ENCODE measurements around the gene NAP1L1. TPM values are rescaled to one million over a fixed set of nuclear protein-coding genes. Genes with fewer than 3 reads are reported as not detected.

The NAP1L1 gene
- total and polyA plus RNA-seq, 2 experiments from 2014 or later, result 658 to 996 TPM

DNA sequence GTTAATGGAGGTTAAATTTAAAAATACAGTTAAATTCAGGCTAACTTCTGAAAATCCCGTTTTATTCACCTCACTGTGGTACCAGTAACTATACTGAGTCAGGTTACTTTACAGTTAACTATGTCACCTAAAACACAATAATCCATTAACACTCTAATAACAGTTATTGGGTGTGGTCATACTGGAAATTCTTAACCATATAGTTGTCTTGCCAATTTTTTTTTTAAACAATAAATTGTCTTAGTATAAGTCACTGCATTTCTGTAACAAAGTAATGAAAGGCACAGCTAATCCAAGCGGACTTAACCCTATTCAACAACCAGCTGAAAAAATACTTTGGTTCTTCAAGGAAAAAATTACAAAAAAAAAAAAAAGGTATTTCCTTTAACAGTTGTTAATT is 36.7 kb downstream of the NAP1L1 start:
- H3K4me1 Mint-ChIP-seq, result no peaks in the 10 kb centered on the region; the same call in 2 of the 3 replicates
- H4K20me1 ChIP-seq (replicated peaks; ENCODE audit: insufficient read depth), result peaks cover 3% of the 10 kb centered on the region; the same call in 1 of the 2 replicates
- no peak for ATAC-seq
- no peaks in the 10 kb centered on the region for H3K9me2 ChIP-seq (ENCODE audit: insufficient read depth)
- no peaks in the 10 kb centered on the region for H3K9me3 Mint-ChIP-seq
- no peaks in the 10 kb centered on the region for H3K4me1 ChIP-seq (ENCODE audit: insufficient read depth)
- no peak overlapping the region for H3K27ac Mint-ChIP-seq
- 0 out of 2 replicates have a peak, but pooled peaks cover 2% of the 10 kb centered on the region for H3K79me2 ChIP-seq (replicated peaks; ENCODE audit: insufficient read depth)
- TF ChIP-seq JUNB (IDR thresholded peaks at IDR 0.05; ENCODE audit: unreplicated experiment) (no peak), ZNF331 (CRISPR knock-in tag; IDR thresholded peaks at IDR 0.05; ENCODE audit: low read depth) (no peak), EZH2 (IDR thresholded peaks at IDR 0.05; ENCODE audit: low read depth, unreplicated experiment) (no peak), ZNF114 (CRISPR knock-in tag; IDR thresholded peaks at IDR 0.05) (no peak), NANOG (IDR thresholded peaks at IDR 0.05; ENCODE audit: borderline replicate concordance) (no peak), EZH2phosphoT487 (IDR thresholded peaks at IDR 0.05; ENCODE audit: unreplicated experiment) (no peak), STAT1 (IDR thresholded peaks at IDR 0.05; ENCODE audit: unreplicated experiment) (no peak), POLR2AphosphoS5 (IDR thresholded peaks at IDR 0.05; ENCODE audit: low read depth) (no peak)
- TF ChIP-seq, protein P1, sequence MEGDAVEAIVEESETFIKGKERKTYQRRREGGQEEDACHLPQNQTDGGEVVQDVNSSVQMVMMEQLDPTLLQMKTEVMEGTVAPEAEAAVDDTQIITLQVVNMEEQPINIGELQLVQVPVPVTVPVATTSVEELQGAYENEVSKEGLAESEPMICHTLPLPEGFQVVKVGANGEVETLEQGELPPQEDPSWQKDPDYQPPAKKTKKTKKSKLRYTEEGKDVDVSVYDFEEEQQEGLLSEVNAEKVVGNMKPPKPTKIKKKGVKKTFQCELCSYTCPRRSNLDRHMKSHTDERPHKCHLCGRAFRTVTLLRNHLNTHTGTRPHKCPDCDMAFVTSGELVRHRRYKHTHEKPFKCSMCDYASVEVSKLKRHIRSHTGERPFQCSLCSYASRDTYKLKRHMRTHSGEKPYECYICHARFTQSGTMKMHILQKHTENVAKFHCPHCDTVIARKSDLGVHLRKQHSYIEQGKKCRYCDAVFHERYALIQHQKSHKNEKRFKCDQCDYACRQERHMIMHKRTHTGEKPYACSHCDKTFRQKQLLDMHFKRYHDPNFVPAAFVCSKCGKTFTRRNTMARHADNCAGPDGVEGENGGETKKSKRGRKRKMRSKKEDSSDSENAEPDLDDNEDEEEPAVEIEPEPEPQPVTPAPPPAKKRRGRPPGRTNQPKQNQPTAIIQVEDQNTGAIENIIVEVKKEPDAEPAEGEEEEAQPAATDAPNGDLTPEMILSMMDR (conservative IDR thresholded peaks at IDR 0.05; ENCODE audit: low read depth in 2 of 2), result no peak
- TF ChIP-seq, protein P2, sequence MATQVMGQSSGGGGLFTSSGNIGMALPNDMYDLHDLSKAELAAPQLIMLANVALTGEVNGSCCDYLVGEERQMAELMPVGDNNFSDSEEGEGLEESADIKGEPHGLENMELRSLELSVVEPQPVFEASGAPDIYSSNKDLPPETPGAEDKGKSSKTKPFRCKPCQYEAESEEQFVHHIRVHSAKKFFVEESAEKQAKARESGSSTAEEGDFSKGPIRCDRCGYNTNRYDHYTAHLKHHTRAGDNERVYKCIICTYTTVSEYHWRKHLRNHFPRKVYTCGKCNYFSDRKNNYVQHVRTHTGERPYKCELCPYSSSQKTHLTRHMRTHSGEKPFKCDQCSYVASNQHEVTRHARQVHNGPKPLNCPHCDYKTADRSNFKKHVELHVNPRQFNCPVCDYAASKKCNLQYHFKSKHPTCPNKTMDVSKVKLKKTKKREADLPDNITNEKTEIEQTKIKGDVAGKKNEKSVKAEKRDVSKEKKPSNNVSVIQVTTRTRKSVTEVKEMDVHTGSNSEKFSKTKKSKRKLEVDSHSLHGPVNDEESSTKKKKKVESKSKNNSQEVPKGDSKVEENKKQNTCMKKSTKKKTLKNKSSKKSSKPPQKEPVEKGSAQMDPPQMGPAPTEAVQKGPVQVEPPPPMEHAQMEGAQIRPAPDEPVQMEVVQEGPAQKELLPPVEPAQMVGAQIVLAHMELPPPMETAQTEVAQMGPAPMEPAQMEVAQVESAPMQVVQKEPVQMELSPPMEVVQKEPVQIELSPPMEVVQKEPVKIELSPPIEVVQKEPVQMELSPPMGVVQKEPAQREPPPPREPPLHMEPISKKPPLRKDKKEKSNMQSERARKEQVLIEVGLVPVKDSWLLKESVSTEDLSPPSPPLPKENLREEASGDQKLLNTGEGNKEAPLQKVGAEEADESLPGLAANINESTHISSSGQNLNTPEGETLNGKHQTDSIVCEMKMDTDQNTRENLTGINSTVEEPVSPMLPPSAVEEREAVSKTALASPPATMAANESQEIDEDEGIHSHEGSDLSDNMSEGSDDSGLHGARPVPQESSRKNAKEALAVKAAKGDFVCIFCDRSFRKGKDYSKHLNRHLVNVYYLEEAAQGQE (IDR thresholded peaks at IDR 0.05; ENCODE audit: unreplicated experiment), result no peak
- no peak overlapping the region for H2AFZ ChIP-seq
- no peak overlapping the region for H3K4me3 ChIP-seq
- H3K27ac ChIP-seq (ENCODE audit: low read depth), result no peak overlapping the region
- H3K36me3 ChIP-seq (ENCODE audit: insufficient read depth), result peaks cover 63% of the 10 kb centered on the region; the same call in 1 of the 2 replicates
- H3F3A ChIP-seq (replicated peaks; ENCODE audit: low read depth), result no peaks in the 10 kb centered on the region
- H3K4me3 Mint-ChIP-seq, result no peak overlapping the region
- no peak for DNase-seq (ENCODE audit: low spot score)
- peaks cover 5% of the 10 kb centered on the region for H3K27me3 Mint-ChIP-seq (ENCODE audit: insufficient read depth, low read depth, poor library complexity)
- H3K4me2 ChIP-seq, result no peak overlapping the region
- peaks cover 75% of the 10 kb centered on the region for H3K36me3 Mint-ChIP-seq (ENCODE audit: low read depth)
- H3K27me3 ChIP-seq (ENCODE audit: insufficient read depth), result no peaks in the 10 kb centered on the region

DNA sequence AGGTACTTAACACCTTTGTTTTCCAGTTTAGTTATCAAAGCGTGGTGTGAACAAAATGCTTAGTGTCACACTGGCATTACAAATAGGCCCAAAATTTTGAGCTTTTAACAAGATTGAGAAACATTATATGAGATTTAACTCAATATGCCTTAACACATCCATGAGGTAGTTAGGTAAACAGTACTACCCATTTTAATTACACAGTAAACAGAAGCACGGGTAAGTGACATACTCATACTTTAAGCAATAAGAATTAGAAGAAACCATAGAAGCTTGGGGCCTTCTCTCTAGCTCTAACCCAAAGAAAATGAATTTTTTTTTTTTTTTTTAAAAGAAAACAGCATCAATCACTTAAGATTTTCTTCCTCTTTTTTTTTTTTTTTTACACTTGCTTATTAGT is 37.4 kb downstream of the NAP1L1 start:
- H3K4me1 Mint-ChIP-seq, result peaks cover 4% of the 10 kb centered on the region; the same call in 2 of the 3 replicates
- Histone ChIP-seq H3K36me3 (ENCODE audit: insufficient read depth) (peaks cover 56% of the 10 kb centered on the region; the same call in 1 of the 2 replicates), H3K4me3 (no peak overlapping the region), H3K4me2 (no peak overlapping the region), H3K27ac (ENCODE audit: low read depth) (no peak overlapping the region), H3K4me1 (ENCODE audit: insufficient read depth) (no peaks in the 10 kb centered on the region), H2AFZ (no peak overlapping the region), H3F3A (replicated peaks; ENCODE audit: low read depth) (no peaks in the 10 kb centered on the region), H3K27me3 (ENCODE audit: insufficient read depth) (no peaks in the 10 kb centered on the region), H3K79me2 (replicated peaks; ENCODE audit: insufficient read depth) (no peaks in the 10 kb centered on the region), H4K20me1 (replicated peaks; ENCODE audit: insufficient read depth) (peaks cover 3% of the 10 kb centered on the region; the same call in 1 of the 2 replicates), H3K9me2 (ENCODE audit: insufficient read depth) (no peaks in the 10 kb centered on the region)
- ATAC-seq, result no peak
- TF ChIP-seq ZNF114 (CRISPR knock-in tag; IDR thresholded peaks at IDR 0.05) (no peak), JUNB (IDR thresholded peaks at IDR 0.05; ENCODE audit: unreplicated experiment) (no peak)
- TF ChIP-seq, protein P2 (IDR thresholded peaks at IDR 0.05; ENCODE audit: unreplicated experiment), result no peak
- TF ChIP-seq, protein P1 (conservative IDR thresholded peaks at IDR 0.05; ENCODE audit: low read depth in 2 of 2), result no peak
- H3K9me3 Mint-ChIP-seq, result no peaks in the 10 kb centered on the region
- H3K27ac Mint-ChIP-seq, result no peak overlapping the region
- no peak overlapping the region for H3K4me3 Mint-ChIP-seq
- H3K27me3 Mint-ChIP-seq (ENCODE audit: insufficient read depth, low read depth, poor library complexity), result peaks cover 5% of the 10 kb centered on the region
- no peak for DNase-seq (ENCODE audit: low spot score)
- peaks cover 68% of the 10 kb centered on the region for H3K36me3 Mint-ChIP-seq (ENCODE audit: low read depth)
